OCI-LY3 (cell line): ENCODE measurements around the gene TMEM163.

Experiments
- CTCF ChIP-seq: fragments of 200-600, 300-600 bp; sonication (generic); IDR thresholded peaks from 2 replicates; pipeline ENCODE4 v1.5.1; 2014; ENCODE audit warnings: antibody characterized with exemption, low read length, low read depth
- EZH2phosphoT487 ChIP-seq: fragments of 200-600 bp; shearing (Covaris generic); IDR thresholded peaks from 2 replicates; pipeline ENCODE4 v1.6.1; 2018; ENCODE audit warnings: antibody characterized with exemption, mixed run types, low read depth

- TF ChIP-seq CTCF, result no peak
- no peak for TF ChIP-seq EZH2phosphoT487
These were observed 219.4 kb downstream of the TMEM163 start for GRCh38 chr2:134499307-134499926.
